Spleen (tissue), 11 donors: ENCODE results near the gene SCN4A. TPM values are rescaled to one million over a fixed set of nuclear protein-coding genes. Genes with fewer than 3 reads are reported as not detected.

Source experiments
- DNase-seq: peaks from one replicate; pipeline ENCODE4 v3.0.0-alpha.2; 2020
- H3K27ac ChIP-seq, 8 donors: fragments of 200-600 bp; sonication (generic) in 7 of 8; 1 replicate in 4 of 8; 2 replicates in 4 of 8; pipeline versions ENCODE4 v1.5.0 to v1.8.0; 2016 to 2021; ENCODE audit warnings: inconsistent platforms in 4 of 8, mild to moderate bottlenecking in 4 of 8, moderate library complexity in 1 of 8
- H3K27me3 ChIP-seq, 7 donors: fragments of 200-600 bp; sonication (generic) in 6 of 7; replicated peaks in 1 of 7; 1 replicate in 4 of 7; 2 replicates in 3 of 7; pipeline versions ENCODE4 v1.5.0 to v1.8.0; 2016 to 2021; ENCODE audit warnings: inconsistent platforms in 3 of 7, mild to moderate bottlenecking in 1 of 7
- H3K36me3 ChIP-seq, 6 donors: fragments of 200-600 bp; sonication (generic) in 5 of 6; 1 replicate in 4 of 6; 2 replicates in 2 of 6; pipeline versions ENCODE4 v1.5.0 to v1.8.0; 2016 to 2021; ENCODE audit warnings: inconsistent platforms in 2 of 6
- H3K4me1 ChIP-seq, 6 donors: fragments of 200-600 bp; sonication (generic) in 5 of 6; 1 replicate in 3 of 6; 2 replicates in 3 of 6; pipeline versions ENCODE4 v1.5.0 to v1.8.0; 2016 to 2021; ENCODE audit warnings: inconsistent platforms in 3 of 6
- H3K4me3 ChIP-seq, 8 donors: fragments of 200-600 bp; sonication (generic) in 7 of 8; 1 replicate in 4 of 8; 2 replicates in 4 of 8; pipeline versions ENCODE4 v1.5.0 to v1.8.0; 2016 to 2021; ENCODE audit warnings: inconsistent platforms in 4 of 8, mild to moderate bottlenecking in 4 of 8, moderate library complexity in 2 of 8
- H3K9me3 ChIP-seq, 8 donors: fragments of 200-600 bp; sonication (generic) in 7 of 8; 1 replicate in 4 of 8; 2 replicates in 4 of 8; pipeline versions ENCODE4 v1.5.0 to v1.8.0; 2016 to 2021; ENCODE audit warnings: inconsistent platforms in 4 of 8
- CTCF ChIP-seq, 11 experiments: fragments of 200-600 bp in 7 of 11; fragments of 450-650 bp in 4 of 11; sonication (generic) in 4 of 11; IDR thresholded peaks in 8 of 11; conservative IDR thresholded peaks in 3 of 11; 1 replicate in 7 of 11; 2 replicates in 4 of 11; pipeline versions ENCODE4 v1.4.0 to v1.8.0; 2016 to 2021; ENCODE audit warnings: antibody characterized with exemption in 11 of 11, inconsistent platforms in 4 of 11, mild to moderate bottlenecking in 1 of 11
- POLR2A ChIP-seq, 3 donors: fragments of 450-650 bp; IDR thresholded peaks; one replicate each; pipeline ENCODE4 v1.5.1; 2017; ENCODE audit warnings: antibody characterized with exemption in 3 of 3, mild to moderate bottlenecking in 1 of 3
- POLR2AphosphoS5 ChIP-seq, 3 donors: sonication (generic); formaldehyde crosslinking; IDR thresholded peaks; one replicate each; pipeline ENCODE4 v1.5.1; 2017; ENCODE audit warnings: antibody characterized with exemption in 3 of 3
- WGBS, 5 donors: extraction: QIAGEN DNeasy Blood & Tissue Kit in 3 of 5; methylation state at CpG; one replicate each; pipeline versions ENCODE4 v1.1.5 to v1.1.7; 2013 to 2018; 5-methylcytosine and 5-hydroxymethylcytosine counted together
- intact Hi-C: fragments of 100-400 bp; cut with DNase I; formaldehyde crosslinking; loops from one replicate; pipeline ENCODE4 v1.15.0; 2023; ENCODE audit warnings: low total_unique reads
- polyA plus RNA-seq, 3 donors: library from polyadenylated mRNA; stranded (reverse); fragments of 200-250 nt; gene quantifications; one replicate each; pipeline ENCODE4 v1.2.1, GENCODE V29; 2013
- total RNA-seq, 7 donors: library from RNA; depleted of rRNA in 3 of 7; stranded (reverse); fragments of >200 nt in 3 of 7; fragmentation: NEBNext Ultra II Directional in 4 of 7; extraction: Animal tissue kit (Norgen Biotek cat#: 25700) in 4 of 7; gene quantifications; one replicate each; pipeline versions ENCODE4 v1.1.0 to v1.2.1, GENCODE V29; 2016 to 2021
- donor health status: healthy with polysubstance abuse.
- donor health status: DM: no; HTN: no; CAD: no; lungs with moderate emphysema.
- donor health status: DM: no; HTN: no; CAD: no.
- donor health status: Bipolar disorder and iron deficiency.
- donor health status: healthy.
- donor health status: DM: no; HTN: no; CAD: no.
- donor health status: DM: yes; HTN: yes; CAD: no.

SCN4A gene
- total and polyA plus RNA-seq, 10 donors, result 0.14 to 4.0 (median 0.86) TPM

DNA sequence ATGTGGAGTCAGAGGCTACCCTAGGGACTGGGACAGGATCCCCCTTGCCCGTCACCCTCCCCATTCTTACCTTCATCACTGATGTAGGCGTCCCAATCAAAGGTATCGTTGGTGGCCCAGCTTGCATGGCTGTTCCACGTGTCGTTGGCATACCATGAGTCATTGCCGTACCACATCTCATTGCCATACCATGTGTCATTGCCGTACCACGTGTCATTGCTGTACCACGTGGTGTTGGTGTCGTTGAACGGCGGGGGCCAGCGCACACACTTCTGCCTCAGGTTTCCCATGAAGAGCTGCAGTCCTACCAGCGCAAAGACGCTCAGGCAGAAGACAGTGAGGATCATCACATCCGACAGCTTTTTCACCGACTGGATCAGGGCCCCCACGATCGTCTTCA is 4.8 kb downstream of the SCN4A start:
- TF ChIP-seq CTCF (IDR thresholded peaks at IDR 0.05 in 8 of 11, conservative IDR thresholded peaks at IDR 0.05 in 3 of 11) (no peak), POLR2A (IDR thresholded peaks at IDR 0.05) (no peak), POLR2AphosphoS5 (IDR thresholded peaks at IDR 0.05) (no peak)
- no peak for DNase-seq
- no peak overlapping the region for H3K4me3 ChIP-seq
- peaks cover 0 to 27% (median 13%) of the 10 kb centered on the region in 6 donors for H3K4me1 ChIP-seq
- WGBS, 5 donors, result 84 to 94% (median 89%) methylated on average over 19 of the region's 19 CpGs
- no peaks in the 10 kb centered on the region for H3K9me3 ChIP-seq
- H3K27ac ChIP-seq, result no peak overlapping the region
- no peaks in the 10 kb centered on the region for H3K27me3 ChIP-seq
- H3K36me3 ChIP-seq, result no peaks in the 10 kb centered on the region
- intact Hi-C loops, result no loop called here

- Histone ChIP-seq H3K9me3 (no peaks in the 10 kb centered on the region), H3K36me3 (no peaks in the 10 kb centered on the region), H3K4me1 (peaks cover 8 to 39% (median 22%) of the 10 kb centered on the region in 6 donors), H3K4me3 (no peak overlapping the region), H3K27ac (peak overlapping the region in 2 of 8 donors; percentile 10 to 13), H3K27me3 (no peaks in the 10 kb centered on the region)
- intact Hi-C loops, result no loop called here
- DNase-seq, result no peak
- TF ChIP-seq POLR2AphosphoS5 (IDR thresholded peaks at IDR 0.05) (peak in 1 of 3 donors; percentile 20), CTCF (IDR thresholded peaks at IDR 0.05 in 8 of 11, conservative IDR thresholded peaks at IDR 0.05 in 3 of 11) (no peak), POLR2A (IDR thresholded peaks at IDR 0.05) (no peak)
- WGBS, 5 donors, result 78 to 94% (median 84%) methylated on average over 10 to 11 of the region's 11 CpGs
These were observed 6.0 kb downstream of the SCN4A start for GRCh38 chr17:63966646-63967264.

DNA sequence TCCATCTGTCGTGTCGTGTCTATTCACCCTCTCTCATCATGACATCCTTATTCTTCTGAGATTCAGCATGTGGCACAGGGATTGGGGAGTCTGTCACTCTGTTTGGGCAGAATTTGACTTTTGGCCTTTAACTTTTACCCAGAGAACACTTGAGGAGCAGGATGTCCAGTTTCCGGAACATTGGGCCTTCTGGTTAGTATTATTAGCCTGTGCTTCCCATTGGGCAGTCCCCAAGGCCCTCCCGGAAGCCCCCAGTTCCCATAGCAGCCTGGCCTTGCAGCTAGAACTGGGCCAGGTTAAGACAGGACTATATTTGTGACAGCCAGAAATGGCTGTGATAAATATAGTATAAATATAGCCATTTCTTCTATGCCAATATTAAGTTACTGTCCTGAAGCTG is 9.6 kb downstream of the SCN4A start:
- TF ChIP-seq POLR2A (IDR thresholded peaks at IDR 0.05) (no peak), POLR2AphosphoS5 (IDR thresholded peaks at IDR 0.05) (peak in 2 of 3 donors; percentile 59 to 64), CTCF (IDR thresholded peaks at IDR 0.05 in 8 of 11, conservative IDR thresholded peaks at IDR 0.05 in 3 of 11) (peak in 1 of 11 experiments; percentile 7)
- Histone ChIP-seq H3K27me3 (no peaks in the 10 kb centered on the region), H3K4me1 (peaks cover 8 to 57% (median 27%) of the 10 kb centered on the region in 6 donors), H3K36me3 (no peaks in the 10 kb centered on the region), H3K9me3 (no peaks in the 10 kb centered on the region), H3K27ac (peak overlapping the region in 7 of 8 donors; percentile 61 to 92 (median 79)), H3K4me3 (no peak overlapping the region)
- DNase-seq, result no peak
- intact Hi-C loops, result no loop called here
- 59 to 74% (median 67%) methylated on average over 4 of the region's 4 CpGs for WGBS, 5 donors

DNA sequence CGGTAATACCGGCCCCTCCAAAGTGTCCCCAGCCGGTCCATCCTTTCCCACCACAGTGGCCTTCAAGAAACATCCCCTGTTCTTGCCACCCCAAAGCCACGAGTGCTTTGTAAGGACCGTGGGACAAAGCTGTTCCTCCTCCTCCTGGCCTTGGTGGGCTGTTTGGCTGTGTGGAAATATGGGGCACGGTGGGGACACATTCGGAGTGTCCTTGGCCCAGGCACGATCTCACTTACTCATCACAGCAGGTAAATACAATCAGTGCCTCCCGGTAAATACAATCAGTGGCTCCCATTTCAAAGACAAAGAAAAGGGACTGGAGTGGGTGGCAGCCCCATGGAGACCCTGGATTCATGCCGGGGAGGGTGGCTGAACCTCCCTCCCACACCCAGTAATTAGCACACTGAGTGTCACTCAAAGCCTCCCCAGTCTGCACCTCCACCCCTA is 10.4 kb downstream of the SCN4A start:
- TF ChIP-seq CTCF (IDR thresholded peaks at IDR 0.05 in 8 of 11, conservative IDR thresholded peaks at IDR 0.05 in 3 of 11) (no peak), POLR2A (IDR thresholded peaks at IDR 0.05) (no peak), POLR2AphosphoS5 (IDR thresholded peaks at IDR 0.05) (no peak)
- Histone ChIP-seq H3K27ac (peak overlapping the region in 7 of 8 donors; percentile 70 to 92 (median 79)), H3K36me3 (no peaks in the 10 kb centered on the region), H3K4me1 (peaks cover 8 to 55% (median 27%) of the 10 kb centered on the region in 6 donors), H3K9me3 (no peaks in the 10 kb centered on the region), H3K27me3 (no peaks in the 10 kb centered on the region), H3K4me3 (no peak overlapping the region)
- intact Hi-C loops, result no loop called here
- no peak for DNase-seq
- WGBS, 5 donors, result 71 to 85% (median 74%) methylated on average over 10 of the region's 10 CpGs
